Ovary (tissue), 9 donors: Measurements from ENCODE around the gene TAS2R40. TPM values are rescaled to one million over a fixed set of nuclear protein-coding genes. Genes with fewer than 3 reads are reported as not detected.

Experiments used
- DNase-seq, 5 donors: peaks; one replicate each; pipeline ENCODE4 v3.0.0-alpha.2; 2019 to 2020
- H3K27ac ChIP-seq, 2 donors: fragments of 200-600 bp; one replicate each; pipeline versions ENCODE4 v1.5.1 to v1.8.0; 2019 to 2022
- H3K27me3 ChIP-seq: fragments of 200-600 bp; one replicate; pipeline ENCODE4 v1.8.0; 2022
- H3K36me3 ChIP-seq: fragments of 200-600 bp; sonication (generic); one replicate; pipeline ENCODE4 v1.5.1; 2019
- H3K4me1 ChIP-seq: one replicate; pipeline ENCODE4 v1.8.1; 2013; ENCODE audit warnings: mild to moderate bottlenecking, moderate library complexity; ENCODE audit not compliant: insufficient read depth
- H3K4me3 ChIP-seq: fragments of 200-600 bp; sonication (generic); one replicate; pipeline ENCODE4 v1.5.1; 2017
- H3K9me3 ChIP-seq, 2 donors: fragments of 200-600 bp in 1 of 2; sonication (generic) in 1 of 2; one replicate each; pipeline versions ENCODE4 v1.5.1 to v1.8.1; 2013 to 2019; ENCODE audit warnings: mild to moderate bottlenecking in 1 of 2, moderate library complexity in 1 of 2
- CTCF ChIP-seq, 3 donors: fragments of 450-650 bp in 2 of 3; fragments of 200-600 bp in 1 of 3; IDR thresholded peaks; one replicate each; pipeline versions ENCODE4 v1.5.1 to v1.8.0; 2016 to 2022; ENCODE audit warnings: antibody characterized with exemption in 3 of 3, mild to moderate bottlenecking in 1 of 3
- EP300 ChIP-seq: sonication (generic); formaldehyde crosslinking; IDR thresholded peaks from one replicate; pipeline ENCODE4 v1.6.1; 2017; ENCODE audit warnings: antibody characterized with exemption
- POLR2A ChIP-seq: fragments of 450-650 bp; IDR thresholded peaks from one replicate; pipeline ENCODE4 v1.6.1; 2017; ENCODE audit warnings: antibody characterized with exemption, mild to moderate bottlenecking, moderate library complexity
- WGBS, 3 donors: extraction: QIAGEN DNeasy Blood & Tissue Kit in 1 of 3; methylation state at CpG; one replicate each; pipeline versions ENCODE4 v1.1.5 to v1.1.7; 2013 to 2017; 5-methylcytosine and 5-hydroxymethylcytosine counted together
- intact Hi-C, 4 donors: fragments of 100-400 bp; cut with DNase I; formaldehyde crosslinking; loops; one replicate each; pipeline versions ENCODE4 v1.11.0 to v1.15.1; 2022 to 2023
- polyA plus RNA-seq, 2 donors: library from polyadenylated mRNA; stranded (reverse); fragments of 200-250 nt in 1 of 2; fragments of 350-450 nt in 1 of 2; fragmentation: Illumina TruSeq in 1 of 2; extraction: RNeasy Lipid Tissue Mini Kit (QIAGEN cat#74804) in 1 of 2; gene quantifications; one replicate each; pipeline ENCODE4 v1.2.3, GENCODE V29; 2013 to 2014
- total RNA-seq, 7 donors: library from RNA; depleted of rRNA in 2 of 7; stranded (reverse); fragments of >200 nt in 2 of 7; fragmentation: NEBNext Ultra II Directional in 3 of 7; extraction: Animal tissue kit (Norgen Biotek cat#: 25700) in 3 of 7; gene quantifications; one replicate each; pipeline versions ENCODE4 v1.1.0 to v1.2.4, GENCODE V29; 2016 to 2023
- donor health status: DM: no; HTN: no; CAD: no; lungs with moderate emphysema.
- donor health status: DM: no; HTN: no; CAD: no.
- donor health status: Bipolar disorder and iron deficiency.
- donor health status: DM: yes; HTN: yes; CAD: no.
- donor health status: DM: no; HTN: no; CAD: no.
- donor health status: DM: yes; HTN: yes; CAD: no.

Gene TAS2R40
- total and polyA plus RNA-seq, 9 donors, result not detected

- Histone ChIP-seq H3K27me3 (no peaks in the 10 kb centered on the region), H3K27ac (no peak overlapping the region), H3K4me1 (no peaks in the 10 kb centered on the region), H3K4me3 (no peak overlapping the region), H3K9me3 (no peaks in the 10 kb centered on the region), H3K36me3 (no peaks in the 10 kb centered on the region)
- WGBS, 3 donors, result 68 to 85% (median 84%) methylated on average over 2 of the region's 2 CpGs
- TF ChIP-seq EP300 (no peak), POLR2A (no peak), CTCF (IDR thresholded peaks at IDR 0.05) (no peak)
- intact Hi-C loops, result loop anchor here in 2 of 4 donors (10.0 kb wide), 1 partner anchor 56 kb away; no protein-coding TSS in a partner anchor
- DNase-seq, result no peak
These were observed 27.0 kb downstream of the TAS2R40 start for GRCh38 chr7:143248761-143249354.

GRCh38 chr7:143250199-143250598, 28.4 kb downstream of the TAS2R40 start:
- no peak overlapping the region for H3K27ac ChIP-seq
- no peaks in the 10 kb centered on the region for H3K4me1 ChIP-seq
- H3K36me3 ChIP-seq, result no peaks in the 10 kb centered on the region
- no peak for DNase-seq
- intact Hi-C loops, result no loop called here
- H3K4me3 ChIP-seq, result no peak overlapping the region
- H3K27me3 ChIP-seq, result no peaks in the 10 kb centered on the region
- H3K9me3 ChIP-seq, result no peaks in the 10 kb centered on the region
- TF ChIP-seq EP300 (no peak), CTCF (IDR thresholded peaks at IDR 0.05) (no peak), POLR2A (no peak)

- intact Hi-C loops, result no loop called here
- no peak for DNase-seq
These were observed 29.0 kb downstream of the TAS2R40 start for GRCh38 chr7:143250822-143251221.

GRCh38 chr7:143252006-143252405, 30.2 kb downstream of the TAS2R40 start:
- intact Hi-C loops, result no loop called here
- no peaks in the 10 kb centered on the region for H3K36me3 ChIP-seq
- TF ChIP-seq EP300, result no peak
- TF ChIP-seq CTCF (IDR thresholded peaks at IDR 0.05), result no peak
- no peak for TF ChIP-seq POLR2A
- H3K4me1 ChIP-seq, result no peaks in the 10 kb centered on the region
- no peak for DNase-seq
- no peaks in the 10 kb centered on the region for H3K9me3 ChIP-seq
- no peak overlapping the region for H3K27ac ChIP-seq
- no peak overlapping the region for H3K4me3 ChIP-seq
- WGBS, 3 donors, result 90 to 98% (median 90%) methylated on average over 2 of the region's 2 CpGs
- no peaks in the 10 kb centered on the region for H3K27me3 ChIP-seq

More at GRCh38 chr7:143250822-143251221, 29.0 kb downstream of the TAS2R40 start:
- no peaks in the 10 kb centered on the region for H3K27me3 ChIP-seq
- TF ChIP-seq EP300, result no peak
- TF ChIP-seq CTCF (IDR thresholded peaks at IDR 0.05), result no peak
- no peak for TF ChIP-seq POLR2A
- H3K36me3 ChIP-seq, result no peaks in the 10 kb centered on the region
- no peak overlapping the region for H3K27ac ChIP-seq
- no peaks in the 10 kb centered on the region for H3K9me3 ChIP-seq
- no peak overlapping the region for H3K4me3 ChIP-seq
- 87 to 91% (median 89%) methylated on average over 1 of the region's 1 CpG for WGBS, 3 donors
- no peaks in the 10 kb centered on the region for H3K4me1 ChIP-seq
